ENCODE results near the gene ABR.
"Not testable (repeated sequence)": the region's sequence is repeated elsewhere in the genome, so short reads cannot be mapped to it uniquely, and the experiment has no call there.

The ABR gene

GRCh38 chr17:1145311-1145986, 34.3 kb downstream of the ABR start:
- no peak for DNase-seq

- peak; percentile 90 for DNase-seq
These were observed 35.6 kb downstream of the ABR start for GRCh38 chr17:1144162-1144561.

- DNase-seq: no peak
These were observed 36.2 kb downstream of the ABR start for GRCh38 chr17:1143573-1143972.

- DNase-seq: no peak
These were observed 37.2 kb downstream of the ABR start for GRCh38 chr17:1142561-1142971.

- peak; percentile 46 for DNase-seq
These were observed 42.3 kb downstream of the ABR start for GRCh38 chr17:1137465-1137894.

- no peak for DNase-seq
These were observed 43.0 kb downstream of the ABR start for GRCh38 chr17:1136748-1137147.

- DNase-seq: no peak
These were observed 45.0 kb downstream of the ABR start for GRCh38 chr17:1134634-1135324.

GRCh38 chr17:1130191-1130590, 49.6 kb downstream of the ABR start:
- DNase-seq: no peak

GRCh38 chr17:1128463-1128862, 51.3 kb downstream of the ABR start:
- not testable (repeated sequence) for DNase-seq

- DNase-seq: no peak
These were observed 52.8 kb downstream of the ABR start for GRCh38 chr17:1126801-1127550.

GRCh38 chr17:1126250-1126797, 53.5 kb downstream of the ABR start:
- DNase-seq: no peak

GRCh38 chr17:1125788-1126145, 54.0 kb downstream of the ABR start:
- no peak for DNase-seq

GRCh38 chr17:1124896-1125787, 54.6 kb downstream of the ABR start:
- no peak for DNase-seq

- DNase-seq: no peak
These were observed 55.7 kb downstream of the ABR start for GRCh38 chr17:1123921-1124715.

- no peak for DNase-seq
These were observed 56.4 kb downstream of the ABR start for GRCh38 chr17:1123393-1123831.

GRCh38 chr17:1122533-1123392, 57.0 kb downstream of the ABR start:
- DNase-seq: peak; percentile 74

GRCh38 chr17:1121442-1121817, 58.4 kb downstream of the ABR start:
- DNase-seq: not testable (repeated sequence)

- no peak for DNase-seq
These were observed 59.0 kb downstream of the ABR start for GRCh38 chr17:1120596-1121441.

GRCh38 chr17:1119924-1120323, 59.9 kb downstream of the ABR start:
- no peak for DNase-seq

GRCh38 chr17:1116602-1117001, 63.2 kb downstream of the ABR start:
- DNase-seq: no peak

All from hematopoietic multipotent progenitor cell treated with erythropoietin and hydrocortisone succinate and interleukin-3 and kit ligand, for 8 days (in vitro differentiated cells).